Hepatocyte (in vitro differentiated cells): Measurements from ENCODE around the gene KRTAP4-4.

Experiments used
- EZH2 ChIP-seq: fragments of 200-600 bp; sonication (generic); IDR thresholded peaks from 2 replicates; pipeline ENCODE4 v1.6.1; 2016; ENCODE audit warnings: antibody characterized with exemption, mild to moderate bottlenecking, borderline replicate concordance
- EZH2phosphoT487 ChIP-seq: fragments of 200-600 bp; sonication (generic); IDR thresholded peaks from one replicate; pipeline ENCODE4 v1.6.1; 2018; ENCODE audit warnings: antibody characterized with exemption, mild to moderate bottlenecking, low read depth, moderate library complexity; ENCODE audit not compliant: unreplicated experiment, severe bottlenecking
- TF ChIP-seq, protein P1 (sequence below): fragments of 200-600 bp; sonication (generic); IDR thresholded peaks from 2 replicates; pipeline ENCODE4 v1.5.1; 2016; ENCODE audit warnings: antibody characterized with exemption, mild to moderate bottlenecking; ENCODE audit not compliant: poor library complexity

GRCh38 chr17:41133880-41134735 lies 26.4 kb downstream of the KRTAP4-4 start:
- no peak for TF ChIP-seq EZH2
- TF ChIP-seq, protein P1, sequence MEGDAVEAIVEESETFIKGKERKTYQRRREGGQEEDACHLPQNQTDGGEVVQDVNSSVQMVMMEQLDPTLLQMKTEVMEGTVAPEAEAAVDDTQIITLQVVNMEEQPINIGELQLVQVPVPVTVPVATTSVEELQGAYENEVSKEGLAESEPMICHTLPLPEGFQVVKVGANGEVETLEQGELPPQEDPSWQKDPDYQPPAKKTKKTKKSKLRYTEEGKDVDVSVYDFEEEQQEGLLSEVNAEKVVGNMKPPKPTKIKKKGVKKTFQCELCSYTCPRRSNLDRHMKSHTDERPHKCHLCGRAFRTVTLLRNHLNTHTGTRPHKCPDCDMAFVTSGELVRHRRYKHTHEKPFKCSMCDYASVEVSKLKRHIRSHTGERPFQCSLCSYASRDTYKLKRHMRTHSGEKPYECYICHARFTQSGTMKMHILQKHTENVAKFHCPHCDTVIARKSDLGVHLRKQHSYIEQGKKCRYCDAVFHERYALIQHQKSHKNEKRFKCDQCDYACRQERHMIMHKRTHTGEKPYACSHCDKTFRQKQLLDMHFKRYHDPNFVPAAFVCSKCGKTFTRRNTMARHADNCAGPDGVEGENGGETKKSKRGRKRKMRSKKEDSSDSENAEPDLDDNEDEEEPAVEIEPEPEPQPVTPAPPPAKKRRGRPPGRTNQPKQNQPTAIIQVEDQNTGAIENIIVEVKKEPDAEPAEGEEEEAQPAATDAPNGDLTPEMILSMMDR: no peak
- TF ChIP-seq EZH2phosphoT487: no peak
